Bone marrow (tissue), 2 donors: ENCODE data around the gene TNFRSF1B.
A peak's percentile ranks its signal among the peaks of the same experiment; 100 is the strongest.

Source experiments
- DNase-seq, 2 donors: peaks; one replicate each; lab custom pipeline; 2025; lab: John Stamatoyannopoulos, UW

TNFRSF1B gene

DNA sequence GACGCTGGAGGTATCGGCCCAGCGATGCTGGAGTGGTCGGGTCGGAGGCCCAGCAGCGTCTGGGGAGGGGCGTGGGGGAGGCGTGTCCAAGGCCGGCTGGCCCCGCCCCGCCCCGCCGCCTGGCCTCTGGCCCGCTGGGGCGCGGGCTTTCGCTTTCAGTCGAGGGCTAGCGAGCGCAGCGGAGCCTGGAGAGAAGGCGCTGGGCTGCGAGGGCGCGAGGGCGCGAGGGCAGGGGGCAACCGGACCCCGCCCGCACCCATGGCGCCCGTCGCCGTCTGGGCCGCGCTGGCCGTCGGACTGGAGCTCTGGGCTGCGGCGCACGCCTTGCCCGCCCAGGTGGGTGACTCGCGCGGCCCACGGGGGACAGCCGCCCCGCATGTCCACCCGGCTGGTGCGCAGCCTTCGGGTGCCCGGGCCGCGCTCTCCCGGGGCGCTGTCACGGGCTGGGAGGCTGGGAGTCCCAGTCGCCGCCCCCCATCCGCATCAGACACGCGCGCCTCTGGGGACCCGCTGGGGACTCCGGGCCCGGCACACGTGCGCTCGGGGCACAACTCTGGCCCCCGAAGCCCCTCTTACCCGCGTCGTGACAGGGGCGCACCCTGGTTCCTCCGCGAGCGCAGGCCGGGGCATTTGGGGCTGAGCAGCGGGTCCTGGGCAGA, at the start of gene TNFRSF1B:
Gene TNFRSF1B (plus strand): TSS at position 158 of the 659 bp plus-strand sequence. CDS start 101 bp downstream, at position 259.
- DNase-seq: peak in 1 of 2 donors; percentile 48

DNA sequence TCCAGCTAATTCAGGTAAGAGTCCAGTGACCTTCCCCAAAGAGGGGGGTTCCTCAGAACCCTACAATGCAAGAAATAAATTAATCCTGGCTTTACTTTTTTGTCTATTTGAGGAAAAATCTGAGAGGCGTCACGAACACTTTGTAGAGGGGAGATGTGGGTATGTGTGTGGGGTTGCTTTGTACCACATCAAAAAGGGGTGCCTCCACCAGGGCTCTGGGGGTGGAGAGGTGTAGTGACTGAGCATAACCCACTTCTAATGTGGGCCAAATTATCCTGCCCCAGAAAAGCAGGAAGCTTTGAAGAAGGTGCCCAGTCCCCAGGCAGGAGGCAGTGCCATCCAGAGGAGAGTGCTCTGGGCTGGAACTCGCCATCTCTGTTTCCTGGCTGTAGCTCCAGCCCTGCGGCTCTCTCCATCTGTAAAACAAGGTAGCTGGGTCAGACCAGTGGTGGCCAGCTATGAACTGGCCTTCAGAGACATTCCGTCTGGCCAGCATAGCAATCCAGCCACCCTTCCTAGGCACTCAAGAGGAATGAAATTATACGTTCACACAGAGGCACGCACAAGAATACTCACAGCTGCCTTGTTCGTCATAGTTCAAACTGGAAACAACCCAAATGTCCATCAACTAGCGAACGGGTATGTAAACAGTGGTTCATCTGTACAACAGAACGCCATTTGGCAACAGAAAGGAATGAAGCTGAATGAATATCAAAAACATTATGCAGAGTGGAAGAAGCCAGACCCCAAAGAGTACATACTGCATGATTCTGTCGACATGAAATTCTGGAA, 45.4 kb upstream of the TNFRSF1B start:
- no peak for DNase-seq

DNA sequence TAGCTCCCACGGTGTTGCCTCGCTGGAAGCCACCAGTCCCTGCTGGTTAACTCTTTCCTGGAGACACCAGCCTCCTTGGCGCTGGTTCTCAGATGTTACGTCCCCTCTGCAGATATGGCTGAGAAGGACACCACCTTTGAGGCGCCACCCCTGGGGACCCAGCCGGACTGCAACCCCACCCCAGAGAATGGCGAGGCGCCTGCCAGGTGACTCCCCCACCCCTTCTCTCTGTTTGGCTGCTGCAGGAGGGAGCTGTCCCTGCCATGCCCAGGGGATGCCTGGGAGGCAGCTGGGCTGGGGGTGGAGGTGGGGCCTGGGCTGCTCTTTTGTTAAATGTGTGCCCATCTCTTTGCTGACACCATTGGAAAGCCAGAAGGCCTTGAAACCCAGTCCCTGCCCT, 43.6 kb upstream of the TNFRSF1B start:
- DNase-seq: no peak

DNA sequence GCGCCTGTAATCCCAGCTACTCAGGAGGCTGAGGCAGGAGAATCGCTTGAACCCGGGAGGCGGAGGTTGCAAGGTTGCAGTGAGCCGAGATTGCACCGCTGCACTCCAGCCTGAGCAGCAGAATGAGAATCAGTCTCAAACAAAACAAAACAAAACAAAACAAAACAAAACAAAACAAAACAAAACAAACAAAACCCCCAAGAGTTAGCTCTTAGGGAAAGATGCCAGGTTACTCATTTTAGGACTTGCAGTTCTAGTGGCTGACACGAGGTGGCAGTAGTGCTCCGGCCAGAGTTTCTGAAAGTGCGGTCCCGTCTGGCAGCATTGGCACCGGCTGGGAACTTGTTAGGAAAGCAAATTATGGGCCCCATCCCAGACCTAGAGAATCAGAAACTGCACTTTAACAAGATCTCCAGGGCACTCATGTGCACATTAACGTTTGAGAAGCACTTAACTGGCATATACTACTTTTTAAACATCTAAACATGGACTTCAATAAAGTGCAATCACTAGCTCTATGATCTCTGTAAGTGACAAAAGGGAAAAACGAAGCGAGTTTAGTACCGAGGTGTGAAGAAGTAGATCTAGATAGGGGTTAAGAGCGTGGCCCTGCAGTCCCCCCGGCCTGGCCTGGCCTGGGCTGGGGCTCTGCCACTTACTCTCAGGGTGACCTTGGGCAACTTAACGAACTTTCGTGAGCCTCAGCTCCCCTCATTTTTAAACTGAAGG, 41.9 kb upstream of the TNFRSF1B start:
- DNase-seq: peak; percentile 35 to 60

DNA sequence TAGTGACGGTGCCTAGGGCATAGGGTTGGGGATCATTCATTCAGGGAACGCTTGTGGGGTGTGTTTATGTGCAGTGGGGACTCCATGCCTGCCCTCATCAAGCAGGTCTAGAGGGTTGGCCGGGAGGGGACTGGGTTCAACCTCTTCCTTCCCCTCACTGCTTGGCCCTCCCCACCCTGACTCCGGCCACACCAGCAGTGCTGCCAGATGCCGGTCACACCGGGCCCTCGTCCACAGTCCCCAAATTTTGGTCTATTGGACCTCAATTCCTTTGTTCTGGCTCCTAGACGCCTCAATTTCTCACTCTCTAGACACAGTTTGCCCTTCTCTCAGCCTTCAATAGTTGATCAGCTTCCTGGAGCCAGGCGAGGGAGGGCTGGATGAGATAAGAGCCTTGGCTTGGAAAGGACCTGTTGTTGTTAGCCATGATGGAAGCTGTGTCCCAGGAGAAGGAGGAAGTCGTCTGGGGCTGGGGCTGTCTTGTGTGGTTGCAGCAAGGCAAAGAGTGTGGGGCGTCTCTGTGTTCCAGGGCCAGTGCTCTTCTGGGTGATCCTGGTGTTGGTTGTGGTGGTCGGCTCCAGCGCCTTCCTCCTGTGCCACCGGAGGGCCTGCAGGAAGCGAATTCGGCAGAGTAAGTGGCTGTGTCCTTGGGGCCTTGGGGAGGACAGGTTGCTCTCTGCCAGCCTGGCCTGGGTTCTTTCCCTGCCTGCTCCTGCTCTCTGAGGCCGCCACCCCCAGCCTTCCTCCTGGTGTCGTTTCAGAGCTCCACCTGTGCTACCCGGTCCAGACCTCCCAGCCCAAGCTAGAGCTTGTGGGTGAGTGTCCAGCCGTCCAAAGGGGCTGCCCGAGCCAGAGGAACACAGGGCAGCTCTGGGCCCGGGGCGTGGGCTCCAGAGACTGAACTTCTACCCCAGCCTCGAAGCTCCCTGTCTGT, 41.1 kb upstream of the TNFRSF1B start:
- DNase-seq: no peak

DNA sequence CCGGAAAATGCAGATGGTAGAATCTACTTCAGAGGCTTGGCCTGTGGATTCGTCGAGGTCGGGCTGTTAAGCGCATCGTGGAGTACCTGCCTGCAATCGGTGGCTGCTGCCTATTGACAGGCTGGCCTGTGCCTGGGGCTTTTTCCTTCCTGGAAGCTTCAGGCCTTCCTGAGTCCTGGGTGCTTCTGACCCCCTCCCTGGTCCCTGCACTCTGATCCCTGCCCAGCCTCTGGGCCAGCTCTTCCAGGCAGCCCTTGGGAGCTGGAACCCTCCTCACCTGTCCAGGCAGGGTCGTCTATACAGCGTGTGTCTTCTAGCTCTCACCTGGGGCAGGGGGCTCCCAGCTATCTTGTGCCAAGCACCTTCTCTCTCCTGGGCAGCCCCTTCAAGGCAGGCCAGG, 40.0 kb upstream of the TNFRSF1B start:
- DNase-seq: no peak

DNA sequence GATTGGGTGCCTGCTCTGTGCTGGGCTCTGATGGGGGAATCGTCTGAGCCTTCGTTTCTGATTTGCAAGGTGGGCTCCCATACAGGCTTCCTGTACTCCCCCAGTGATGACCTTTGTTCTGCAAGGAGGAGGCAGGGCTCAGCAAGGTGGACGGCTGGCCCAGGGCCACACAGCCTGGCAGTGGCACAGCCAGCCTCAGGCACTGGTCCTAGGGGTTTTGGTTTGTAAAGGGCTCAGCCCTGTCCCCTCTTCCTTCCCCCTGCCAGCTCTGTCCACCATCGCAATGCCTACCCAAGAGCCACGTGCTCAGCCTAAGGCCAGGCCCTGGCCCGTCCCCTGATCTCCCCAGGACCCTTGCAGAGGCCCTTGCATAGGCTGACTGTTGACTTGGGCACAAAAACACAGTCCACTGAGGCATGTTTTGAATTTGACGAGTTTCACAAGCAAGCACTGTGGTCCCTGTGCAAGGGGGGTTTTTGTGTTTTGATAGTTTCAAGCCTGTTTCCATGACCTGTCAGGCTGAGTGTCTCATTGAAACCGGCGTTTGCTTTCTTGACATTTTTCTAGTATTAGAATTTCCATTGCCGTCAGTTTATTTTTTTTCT, 39.5 kb upstream of the TNFRSF1B start:
- no peak for DNase-seq

DNA sequence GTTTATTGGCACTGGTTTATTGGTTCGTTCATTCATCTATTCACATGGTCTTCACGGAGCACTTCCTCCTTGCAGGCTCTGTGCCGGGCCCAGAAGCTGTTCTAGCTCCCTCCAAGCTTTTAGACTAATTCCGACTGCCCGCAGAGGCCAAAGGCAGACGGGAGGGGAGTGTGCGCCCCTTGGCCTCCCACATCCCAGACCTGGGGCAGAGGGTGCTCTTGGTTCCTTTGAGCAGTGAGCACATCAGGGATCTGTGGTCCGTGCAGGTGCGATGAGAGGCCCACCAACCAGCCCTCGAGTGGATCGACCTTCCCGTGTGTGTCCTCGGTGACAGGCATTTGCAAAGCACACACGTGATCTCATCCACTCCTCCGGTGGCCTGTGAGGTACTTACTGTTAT, 38.7 kb upstream of the TNFRSF1B start:
- DNase-seq: no peak

DNA sequence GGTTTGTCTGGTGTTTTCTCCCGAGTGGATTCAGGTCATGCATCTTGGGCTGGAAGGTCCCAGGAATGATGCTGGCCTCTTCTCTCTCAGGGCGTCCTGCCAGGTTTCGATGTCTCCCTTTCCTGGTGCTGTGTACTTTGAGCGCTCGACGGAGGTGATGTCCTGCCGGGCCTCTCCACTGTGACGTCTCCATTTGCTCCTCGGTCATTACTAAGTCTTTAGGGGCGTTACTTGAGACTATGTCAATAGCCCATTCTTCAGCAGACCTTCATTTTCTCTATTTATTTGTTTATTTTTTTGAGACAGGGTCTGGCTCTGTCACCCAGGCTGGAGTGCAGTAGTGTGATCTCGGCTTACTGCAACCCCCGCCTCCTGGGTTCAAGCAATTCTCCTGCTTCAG, 37.2 kb upstream of the TNFRSF1B start:
- DNase-seq: no peak

DNA sequence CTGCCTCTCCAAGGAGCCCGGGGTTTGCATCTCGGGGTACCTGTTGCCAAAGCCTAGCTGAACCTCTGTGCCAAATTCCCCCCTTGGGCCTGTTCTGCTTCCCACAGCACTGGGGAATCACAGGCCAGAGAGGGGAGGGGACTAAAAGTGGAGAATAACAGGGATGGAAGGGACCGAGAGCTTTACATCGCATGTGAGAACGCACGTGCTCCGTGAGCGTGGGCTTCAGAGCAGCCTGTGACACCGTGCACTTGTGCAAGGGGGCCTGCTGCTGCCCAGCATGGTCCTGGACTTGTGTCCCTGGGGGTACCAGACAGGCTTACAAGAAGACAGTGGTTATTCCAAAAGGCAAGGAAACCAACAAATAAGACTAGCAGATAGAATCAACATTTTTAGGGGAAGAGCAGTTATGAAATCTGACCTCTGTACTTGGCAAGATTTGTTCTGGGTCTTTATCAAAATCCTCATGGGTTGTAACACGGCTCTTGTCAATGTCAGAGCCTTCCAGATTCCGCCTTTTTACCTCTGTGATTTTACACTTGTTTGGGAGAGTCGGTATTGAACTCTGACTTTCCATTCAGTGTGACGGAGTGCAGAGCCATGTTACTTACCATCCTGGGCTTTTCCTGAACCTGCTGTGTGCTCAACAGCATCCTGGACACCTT, 36.2 kb upstream of the TNFRSF1B start:
- DNase-seq: no peak

DNA sequence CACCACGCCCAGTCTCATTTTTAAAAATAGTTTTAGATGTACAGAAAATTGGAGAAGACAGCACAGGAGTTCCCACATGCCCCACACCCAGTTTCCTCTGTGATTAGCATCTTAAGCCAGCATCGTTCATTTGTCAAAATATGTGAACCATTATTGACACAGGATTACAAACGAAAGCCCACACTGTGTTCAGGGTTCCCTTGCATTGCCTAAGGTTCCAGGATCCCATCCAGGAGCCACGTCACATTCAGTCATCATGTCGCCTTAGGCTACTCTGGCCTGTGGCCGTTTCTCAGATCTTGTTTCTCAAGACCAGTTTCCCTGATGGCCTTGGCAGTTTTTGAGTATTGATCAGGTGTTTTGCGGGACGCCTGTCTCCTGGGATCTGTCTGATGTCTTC, 34.7 kb upstream of the TNFRSF1B start:
- no peak for DNase-seq

DNA sequence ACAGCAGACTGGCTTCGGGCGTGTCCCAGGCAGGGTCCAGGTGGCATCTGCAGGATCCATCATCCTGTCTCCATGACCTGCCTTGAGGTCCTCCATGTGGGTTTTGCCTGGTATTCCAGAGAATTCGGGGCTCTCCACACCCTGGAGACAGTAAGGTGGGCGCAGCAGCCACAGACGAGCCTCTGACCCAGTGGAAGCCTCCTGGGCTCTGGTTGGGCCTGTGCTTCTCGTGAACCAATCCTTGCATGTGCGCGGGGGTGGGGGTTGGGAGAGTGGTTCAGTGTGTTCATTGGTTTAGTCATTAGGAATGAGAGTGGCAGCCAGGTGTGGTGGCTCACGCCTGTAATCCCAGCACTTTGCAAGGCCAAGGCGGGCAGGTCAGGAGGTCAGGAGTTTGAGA, 32.1 kb upstream of the TNFRSF1B start:
- no peak for DNase-seq

DNA sequence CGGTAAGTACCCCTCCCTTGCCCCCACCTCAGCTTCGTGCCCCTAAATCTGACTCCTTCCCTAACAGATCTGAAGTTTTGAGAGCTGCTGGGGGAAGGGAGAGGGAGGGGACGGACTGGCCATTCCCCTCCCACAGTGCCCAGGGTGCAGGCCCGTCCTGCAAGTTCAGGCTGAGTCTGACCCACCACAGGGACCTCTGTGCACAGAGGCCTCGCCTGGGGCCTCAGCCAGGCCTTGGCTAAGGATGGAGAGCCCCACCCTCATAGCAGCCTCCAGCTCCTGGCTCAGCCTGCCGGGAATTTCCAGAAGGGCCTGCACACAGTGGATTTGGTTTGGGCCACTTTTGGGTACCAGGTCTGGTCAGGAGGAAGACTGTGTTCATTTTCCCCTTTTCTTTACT, 31.2 kb upstream of the TNFRSF1B start:
- DNase-seq: no peak

DNA sequence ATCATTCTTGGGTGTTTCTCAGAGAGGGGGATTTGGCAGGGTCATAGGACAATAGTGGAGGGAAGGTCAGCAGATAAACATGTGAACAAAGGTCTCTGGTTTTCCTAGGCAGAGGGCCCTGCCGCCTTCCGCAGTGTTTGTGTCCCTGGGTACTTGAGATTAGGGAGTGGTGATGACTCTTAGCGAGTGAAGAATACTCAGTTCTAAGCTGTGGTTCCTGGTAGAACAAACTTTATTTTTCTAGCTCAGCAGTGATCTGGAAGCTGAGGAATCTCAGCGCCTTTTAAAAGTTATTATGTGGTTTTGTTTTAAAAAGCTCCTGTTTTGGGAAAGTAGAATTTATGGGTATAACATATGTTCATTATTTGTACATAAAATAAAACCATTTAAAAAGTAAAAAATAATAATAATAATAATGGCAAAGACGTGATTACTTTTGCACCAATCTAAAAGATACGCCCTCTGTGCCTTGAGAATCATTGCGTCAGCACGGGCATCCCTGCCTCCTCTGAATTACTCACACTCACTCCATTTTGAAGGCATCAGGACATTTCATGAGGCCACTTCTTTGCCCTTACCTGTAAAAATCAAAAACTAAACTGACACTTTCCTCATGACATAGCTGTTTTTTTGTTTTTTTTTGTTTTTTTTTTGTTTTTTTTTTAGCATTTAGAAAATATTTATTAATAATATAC, 29.7 kb upstream of the TNFRSF1B start:
- no peak for DNase-seq

DNA sequence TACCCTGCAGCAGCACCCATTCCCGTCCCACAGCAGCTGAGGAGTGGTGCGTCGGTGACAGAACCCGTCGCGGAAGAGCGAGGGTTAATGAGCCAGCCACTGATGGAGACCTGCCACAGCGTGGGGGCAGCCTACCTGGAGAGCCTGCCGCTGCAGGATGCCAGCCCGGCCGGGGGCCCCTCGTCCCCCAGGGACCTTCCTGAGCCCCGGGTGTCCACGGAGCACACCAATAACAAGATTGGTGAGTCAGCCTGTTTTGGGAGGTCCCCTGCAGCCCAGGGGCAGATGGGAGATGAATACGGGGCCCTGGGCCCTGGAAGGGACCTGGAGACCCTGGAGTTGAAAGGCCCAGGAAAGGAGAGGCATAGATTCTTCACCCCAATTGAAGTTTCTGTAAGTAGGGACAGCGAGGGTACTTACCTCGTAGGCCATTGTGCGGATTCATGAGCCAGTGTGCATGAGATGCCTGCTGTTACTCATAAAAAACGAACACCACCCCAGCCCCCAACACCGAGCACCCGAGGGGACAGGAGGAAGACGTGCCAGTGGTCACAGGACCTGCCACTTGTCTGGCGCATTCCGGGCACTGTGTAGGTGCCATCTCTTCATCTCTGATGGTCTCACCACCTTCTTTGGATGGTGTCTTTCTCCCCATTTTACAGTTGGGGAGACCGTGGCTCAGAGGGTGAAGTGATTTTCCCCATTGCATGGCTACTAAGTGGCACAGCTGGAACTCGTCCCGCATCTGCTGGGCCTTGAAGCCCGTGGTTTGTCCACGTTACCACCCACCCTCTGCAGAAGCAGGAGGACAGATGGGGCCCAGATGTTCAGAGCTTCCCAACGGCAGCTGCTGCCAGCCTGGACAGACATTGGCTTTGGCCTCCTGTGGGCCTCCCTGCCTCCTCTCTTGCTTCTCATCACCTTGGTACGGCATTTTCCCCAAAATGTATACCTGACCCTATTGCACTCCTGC, 28.3 kb upstream of the TNFRSF1B start:
- DNase-seq: no peak

DNA sequence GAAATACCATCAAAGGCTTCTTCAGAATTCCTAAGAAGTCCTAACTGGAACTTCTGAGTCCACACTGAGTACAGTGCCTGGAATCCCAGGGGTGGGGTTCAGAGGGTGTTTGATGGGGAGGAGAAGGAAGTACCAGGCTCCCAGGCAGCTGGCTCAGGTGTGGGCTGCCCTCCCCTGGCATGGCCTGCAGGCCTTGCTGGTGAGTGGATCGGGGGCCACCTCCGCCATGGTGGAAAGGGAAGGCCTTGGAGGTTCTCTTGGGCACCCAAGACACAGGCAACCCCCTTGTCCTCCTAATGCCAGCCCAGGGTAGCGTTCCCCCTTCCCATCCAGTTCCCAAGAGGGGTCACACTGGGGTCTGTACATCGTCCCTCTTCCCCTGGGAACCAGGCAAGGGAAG, 26.8 kb upstream of the TNFRSF1B start:
- DNase-seq: no peak

DNA sequence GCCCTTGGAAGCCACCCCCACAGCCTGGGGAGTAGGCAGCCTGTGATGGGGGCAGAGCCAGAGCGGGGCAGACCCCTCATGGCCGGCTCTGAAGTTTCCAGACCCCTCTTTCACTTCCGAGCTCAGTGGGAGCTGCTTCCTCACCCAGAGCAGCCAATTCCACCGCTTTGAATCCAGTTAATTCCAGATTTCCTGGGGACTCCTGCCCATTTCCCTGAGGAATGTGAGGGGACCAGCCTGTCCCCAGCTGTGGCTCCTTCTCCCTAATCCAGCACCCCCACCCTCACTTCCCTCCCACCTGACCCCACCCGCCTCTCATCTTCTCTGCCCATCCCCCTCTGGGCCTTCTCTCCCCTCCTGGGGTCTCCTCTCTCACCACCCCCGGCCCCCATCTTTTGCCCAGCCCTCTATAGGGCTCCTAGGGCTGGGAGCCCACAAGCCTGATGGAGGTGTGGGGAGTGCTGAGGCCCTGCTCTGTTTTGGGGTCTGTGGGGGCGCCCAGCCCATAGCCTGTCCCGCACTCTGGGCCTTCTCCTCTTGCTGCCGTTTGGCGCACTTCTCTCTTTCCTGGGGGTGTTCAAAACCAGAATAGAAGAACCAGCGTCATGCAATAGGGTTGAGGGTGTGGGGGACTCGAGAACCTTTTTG, 26.2 kb upstream of the TNFRSF1B start:
- no peak for DNase-seq

DNA sequence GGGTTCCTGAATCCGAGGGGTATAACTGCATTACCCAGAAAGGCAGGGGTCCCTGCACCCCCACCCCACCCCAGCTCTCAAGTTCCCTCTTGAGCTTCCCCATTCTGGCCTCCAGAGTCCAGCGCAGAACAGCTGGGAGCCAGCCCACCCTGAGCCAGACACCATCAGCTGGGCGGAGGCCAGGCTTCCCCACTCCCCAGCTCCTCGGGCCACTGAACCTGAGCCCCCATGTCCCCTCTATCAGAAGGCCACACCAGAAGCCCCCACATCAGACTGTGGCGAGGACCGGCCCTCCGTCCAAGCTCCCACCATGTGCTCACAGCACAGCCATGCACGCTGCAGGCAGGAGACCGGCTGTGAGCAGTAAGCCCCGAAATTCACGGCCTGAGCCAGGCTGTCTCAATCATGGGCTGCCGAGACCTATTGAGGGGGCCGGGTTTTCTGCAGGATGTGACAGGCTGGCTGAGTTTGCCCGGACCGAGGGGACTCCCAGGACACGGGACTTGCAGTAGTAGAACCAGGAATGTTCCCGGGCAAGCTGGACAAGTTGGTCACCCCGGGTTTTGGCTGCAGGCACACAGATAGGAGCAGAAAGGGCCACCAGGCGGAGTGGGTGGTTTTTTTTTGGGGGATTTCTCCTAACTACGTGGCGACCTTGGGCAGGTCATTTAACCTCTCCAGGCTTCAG, 25.5 kb upstream of the TNFRSF1B start:
- DNase-seq: no peak
